HepG2 (cell line): ENCODE results near the gene ARSB. TPM values are rescaled to one million over a fixed set of nuclear protein-coding genes. Genes with fewer than 3 reads are reported as not detected.
A peak's percentile ranks its signal among the peaks of the same experiment; 100 is the strongest.

Source experiments
- ATAC-seq: fragments of 200-7000 bp; cut with Tn5 transposase; 3 replicates; pipeline ENCODE4 v1.9.1; 2020; ENCODE audit warnings: mild to moderate bottlenecking, moderate library complexity
- BruUV-seq: library from RNA; stranded (reverse); fragments of 400-500 nt; replicated peaks from 2 replicates; lab custom pipeline; 2021; lab: Mats Ljungman, UMichigan
- CTCF ChIA-PET: fragments of 300-600 bp; formaldehyde crosslinking; extraction: SDS; loops from one replicate; lab custom pipeline; 2021; ENCODE audit warnings: low total read pairs, inconsistent platforms, low intra/inter-chr PET ratio; lab: Yijun Ruan, JAX
- POLR2A ChIA-PET: fragments of 350-600 bp; sonication (Branson Sonifier 250); formaldehyde crosslinking; loops from one replicate; lab custom pipeline; 2020; ENCODE audit warnings: antibody characterized with exemption, inconsistent platforms; lab: Yijun Ruan, JAX
- DNase-seq: peaks from one replicate; pipeline ENCODE4 v3.0.0-alpha.2; 2015; ENCODE audit warnings: low spot score
- FAIRE-seq: peaks from 3 replicates; lab custom pipeline; 2011; peaks lifted over from hg19 to GRCh38; lab: Jason Lieb, UNC
- H2AFZ ChIP-seq: one replicate; pipeline ENCODE4 v1.6.1; 2011; ENCODE audit warnings: low read length, inconsistent platforms
- H3K27ac ChIP-seq: fragments of 300-600 bp; 3 replicates; pipeline ENCODE4 v1.8.0; 2011; ENCODE audit warnings: mixed run types, mild to moderate bottlenecking, mixed read lengths, low read length, inconsistent platforms; ENCODE audit not compliant: insufficient read depth; ENCODE audit errors: extremely low read length
- H3K27me3 ChIP-seq, 2 experiments: fragments of 200-600 bp in 1 of 2; 2 replicates in 1 of 2; 3 replicates in 1 of 2; pipeline versions ENCODE4 v1.6.0 to v1.8.0; 2011; ENCODE audit warnings: low read length in 2 of 2, mild to moderate bottlenecking in 2 of 2, moderate library complexity in 2 of 2, inconsistent platforms in 1 of 2; ENCODE audit not compliant: insufficient read depth in 2 of 2, control insufficient read depth in 1 of 2
- H3K36me3 ChIP-seq, 2 experiments: fragments of 200-600 bp in 1 of 2; replicated peaks in 1 of 2; 2 replicates in 1 of 2; 3 replicates in 1 of 2; pipeline versions ENCODE4 v1.5.1 to v1.8.0; 2011; ENCODE audit warnings: low read length in 2 of 2, inconsistent platforms in 1 of 2; ENCODE audit not compliant: insufficient read depth in 2 of 2, control insufficient read depth in 1 of 2
- H3K4me1 ChIP-seq: 2 replicates; pipeline ENCODE4 v1.5.1; 2012; ENCODE audit warnings: low read length, inconsistent platforms; ENCODE audit not compliant: insufficient read depth
- H3K4me2 ChIP-seq: 2 replicates; pipeline ENCODE4 v1.6.0; 2011; ENCODE audit warnings: low read depth, low read length, inconsistent platforms
- H3K4me3 ChIP-seq, 3 experiments: fragments of 200-600 bp in 1 of 3; sonication (generic), shearing (Covaris generic) in 1 of 3; replicated peaks in 1 of 3; 2 replicates each; pipeline ENCODE4 v1.5.1; 2011 to 2016; ENCODE audit warnings: low read length in 3 of 3, inconsistent platforms in 2 of 3, low read depth in 2 of 3, mild to moderate bottlenecking in 2 of 3, control low read depth in 1 of 3, mixed read lengths in 1 of 3; ENCODE audit not compliant: insufficient read depth in 1 of 3
- H3K79me2 ChIP-seq: one replicate; pipeline ENCODE4 v1.6.1; 2011; ENCODE audit warnings: low read length, inconsistent platforms; ENCODE audit not compliant: insufficient read depth
- H3K9ac ChIP-seq: 2 replicates; pipeline ENCODE4 v1.6.0; 2011; ENCODE audit warnings: mild to moderate bottlenecking, low read depth, low read length, inconsistent platforms; ENCODE audit not compliant: insufficient read depth
- H3K9me3 ChIP-seq: 2 replicates; pipeline ENCODE4 v1.5.1; 2012; ENCODE audit warnings: mild to moderate bottlenecking, low read length
- H4K20me1 ChIP-seq: 2 replicates; pipeline ENCODE4 v1.6.0; 2011; ENCODE audit warnings: inconsistent platforms, mild to moderate bottlenecking, low read length, moderate library complexity; ENCODE audit not compliant: insufficient read depth
- ATF7-NPFF ChIP-seq: sonication (generic); formaldehyde crosslinking; IDR thresholded peaks from 2 replicates; pipeline ENCODE4 v1.8.1; 2023; ENCODE audit warnings: mild to moderate bottlenecking, low read depth, missing genetic modification reagents, moderate library complexity
- KDM1A ChIP-seq: IDR thresholded peaks from 2 replicates; pipeline ENCODE4 v1.6.1; 2016; ENCODE audit warnings: missing compliant biosample characterization
- LCORL ChIP-seq, 2 experiments: fragments of 450-650 bp in 1 of 2; sonication (generic) in 1 of 2; formaldehyde crosslinking in 1 of 2; IDR thresholded peaks; 2 replicates each; pipeline versions ENCODE4 v1.5.0 to v1.6.1; 2017 to 2020; ENCODE audit warnings: antibody characterized with exemption in 1 of 2, missing genetic modification reagents in 1 of 2
- NFATC3 ChIP-seq: sonication (generic); formaldehyde crosslinking; IDR thresholded peaks from 2 replicates; pipeline ENCODE4 v1.5.1; 2020; ENCODE audit warnings: mild to moderate bottlenecking, missing genetic modification reagents
- NRL ChIP-seq: sonication (generic); formaldehyde crosslinking; IDR thresholded peaks from 2 replicates; pipeline ENCODE4 v1.5.0; 2020; ENCODE audit warnings: missing genetic modification reagents, mild to moderate bottlenecking, moderate library complexity, borderline replicate concordance
- RAD21 ChIP-seq: fragments of 450-650 bp; formaldehyde crosslinking; IDR thresholded peaks from 2 replicates; pipeline ENCODE4 v1.5.0; 2020; ENCODE audit warnings: mild to moderate bottlenecking
- RARA ChIP-seq: IDR thresholded peaks from 2 replicates; pipeline ENCODE4 v1.6.1; 2016; ENCODE audit warnings: missing genetic modification reagents, missing compliant biosample characterization
- RBM22 ChIP-seq: fragments of 200-400 bp; formaldehyde crosslinking; optimal IDR thresholded peaks from 2 replicates; pipeline ENCODE3; 2017; ENCODE audit warnings: mild to moderate bottlenecking, low read length, moderate library complexity
- ZNF772 ChIP-seq: sonication (generic); formaldehyde crosslinking; IDR thresholded peaks from 2 replicates; pipeline ENCODE4 v1.5.0; 2020; ENCODE audit warnings: mild to moderate bottlenecking, missing genetic modification reagents
- whole genome bisulfite sequencing: methylation state at CpG from one replicate; pipeline ENCODE4 v1.1.6; 2017; ENCODE audit warnings: low lambda C conversion rate; 5-methylcytosine and 5-hydroxymethylcytosine counted together
- in situ Hi-C: cut with HindIII; loops from 2 replicates; pipeline ENCODE4 v1.10.0; 2017; ENCODE audit warnings: low pct_unique_long_range_greater_than_20kb; ENCODE audit not compliant: extremely low pct_ligation_motif_present
- intact Hi-C: fragments of 100-400 bp; cut with micrococcal nuclease; formaldehyde crosslinking; loops from one replicate; pipeline ENCODE4 v1.10.0; 2022; ENCODE audit not compliant: unreplicated experiment
- polyA plus RNA-seq, 8 experiments: library from polyadenylated mRNA; depleted of rRNA in 3 of 8; stranded (reverse) in 7 of 8; unstranded in 1 of 8; fragments of >200 nt; fragmentation: Illumina TruSeq in 4 of 8; extraction: Trizol in 4 of 8; gene quantifications; 2 replicates each; pipeline versions ENCODE4 v1.2.1 to v1.2.3, GENCODE V29; 2011 to 2016; ENCODE audit warnings: low read depth in 4 of 8, missing spikeins in 1 of 8, mixed read lengths in 1 of 8; ENCODE audit not compliant: insufficient read depth in 1 of 8
- total RNA-seq, 5 experiments: library from RNA; depleted of rRNA; stranded (reverse); fragments of >200 nt; fragmentation: Illumina TruSeq; extraction: Trizol; gene quantifications; 2 replicates each; pipeline ENCODE4 v1.2.3, GENCODE V29; 2016; ENCODE audit warnings: low read depth in 1 of 5

Gene ARSB
- total and polyA plus RNA-seq, 2 of the 13 experiments (the other 11 are each of a cell fraction or from before 2014, with no cell fraction given) = 52.6 to 66.4 TPM

DNA sequence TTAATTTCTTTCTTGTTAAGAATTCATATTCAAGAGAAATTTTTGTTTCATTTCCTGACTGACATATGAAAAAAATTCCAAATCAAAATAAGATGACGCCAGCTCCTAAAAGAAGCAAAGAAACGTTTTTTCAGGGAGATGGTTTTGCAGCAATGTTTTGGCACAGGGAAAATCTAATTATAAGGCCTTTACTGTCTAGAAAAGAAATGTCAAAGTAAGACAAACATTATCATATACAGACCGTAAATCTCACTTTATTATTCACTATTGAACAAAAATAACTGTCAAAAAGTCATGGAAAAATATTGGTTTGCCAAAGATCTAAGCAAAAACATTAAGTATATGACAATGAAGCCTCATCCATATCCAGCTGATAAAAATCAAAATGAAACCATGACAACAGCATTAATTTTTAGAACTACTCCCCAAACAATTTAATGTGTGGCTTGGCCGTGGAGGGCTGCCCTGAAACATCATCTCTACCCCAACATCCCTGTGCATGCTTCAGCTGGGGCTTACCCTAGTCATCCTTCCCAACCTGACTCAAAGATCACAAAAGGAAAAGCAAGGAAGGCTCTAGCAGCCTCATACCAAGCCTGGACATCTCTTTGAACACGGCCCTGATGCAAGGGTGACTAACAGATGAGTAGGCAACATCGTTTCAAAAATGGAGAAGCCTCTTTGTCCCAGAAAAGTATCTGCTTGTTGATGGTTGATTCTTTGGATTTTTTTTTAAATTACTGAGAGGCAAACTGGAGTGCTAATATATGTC, 95.6 kb downstream of the ARSB start:
- FAIRE-seq = no peak
- Histone ChIP-seq H3K4me1 (peaks cover 13% of the 10 kb centered on the region), H4K20me1 (no peaks in the 10 kb centered on the region)
- POLR2A ChIA-PET = no interaction called here
- intact Hi-C loops = loop anchor here (10.0 kb wide), 1 partner anchor 245 kb away; no protein-coding TSS in a partner anchor
- TF ChIP-seq KDM1A (CRISPR knock-in tag) (no peak), RBM22 (peak; percentile 22)
- TF ChIP-seq, all 625 proteins: peak for 1
- ATAC-seq = no peak
- Histone ChIP-seq H3K79me2 (no peaks in the 10 kb centered on the region), H3K27ac (no peak overlapping the region), H3K36me3 (peaks cover 8 to 23% of the 10 kb centered on the region in 2 experiments), H3K9me3 (no peaks in the 10 kb centered on the region), H3K27me3 (no peaks in the 10 kb centered on the region), H3K4me3 (no peak overlapping the region), H3K9ac (no peak overlapping the region), H2AFZ (no peak overlapping the region), H3K4me2 (no peak overlapping the region)
- no peak for DNase-seq
- CTCF ChIA-PET = no interaction called here
- 94% methylated on average over 6 of the region's 6 CpGs for WGBS
- BruUV-seq = no TSS peak
- in situ Hi-C loops = loop anchor here (10.0 kb wide), 1 partner anchor 245 kb away; no protein-coding TSS in a partner anchor

DNA sequence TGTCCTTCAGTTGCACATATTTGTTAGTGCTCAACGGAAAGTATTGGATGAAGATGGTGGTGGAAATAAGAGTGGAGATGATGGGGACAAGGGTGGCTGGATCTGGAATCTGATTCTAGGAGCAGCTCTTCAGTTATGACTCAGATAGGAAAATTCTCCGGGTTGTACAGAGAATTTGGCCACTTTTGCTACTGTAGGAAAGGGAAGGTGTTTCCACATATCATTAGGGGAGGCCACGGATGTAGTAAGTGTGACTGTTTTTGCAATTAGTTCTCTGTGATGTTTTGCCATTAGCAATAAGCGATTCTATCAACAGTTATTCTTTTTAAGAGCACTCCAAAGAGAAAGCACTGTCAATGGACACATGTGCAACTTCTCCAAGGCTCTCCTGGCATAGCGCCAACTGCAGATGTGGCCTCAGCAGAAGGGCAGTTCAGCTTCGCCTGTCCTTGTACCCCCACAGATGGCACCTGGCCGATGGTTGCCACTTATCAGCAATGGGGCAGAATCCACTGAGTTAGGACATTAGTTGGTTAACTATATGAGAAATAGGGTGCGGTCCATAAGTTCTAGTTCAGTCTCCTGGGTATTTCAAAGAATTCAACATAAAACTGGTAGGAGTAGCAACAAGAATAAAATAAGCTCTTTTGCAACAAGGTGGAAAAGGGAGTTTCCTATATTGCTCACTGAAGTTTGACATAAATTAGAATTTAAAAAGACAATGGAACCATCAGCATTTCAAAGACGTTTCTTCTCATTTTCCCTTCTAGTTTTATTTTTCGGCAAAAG, 96.3 kb downstream of the ARSB start:
- Histone ChIP-seq H3K36me3 (peaks cover 10 to 27% of the 10 kb centered on the region in 2 experiments), H3K9me3 (no peaks in the 10 kb centered on the region), H3K9ac (no peak overlapping the region), H3K4me1 (peaks cover 13% of the 10 kb centered on the region), H3K4me3 (no peak overlapping the region), H3K79me2 (no peaks in the 10 kb centered on the region), H3K27ac (no peak overlapping the region), H3K27me3 (no peaks in the 10 kb centered on the region), H2AFZ (no peak overlapping the region), H3K4me2 (no peak overlapping the region), H4K20me1 (no peaks in the 10 kb centered on the region)
- POLR2A ChIA-PET = no interaction called here
- WGBS = 96% methylated on average over 9 of the region's 10 CpGs
- no peak for DNase-seq
- FAIRE-seq = no peak
- CTCF ChIA-PET = no interaction called here
- intact Hi-C loops (no loop called here), in situ Hi-C loops (no loop called here)
- TF ChIP-seq RARA (CRISPR knock-in tag) (no peak), NFATC3 (CRISPR knock-in tag) (no peak), LCORL (IDR thresholded peaks at IDR 0.05) (peak; percentile 79), LCORL (CRISPR knock-in tag; IDR thresholded peaks at IDR 0.05) (no peak), NRL (CRISPR knock-in tag) (no peak), ATF7-NPFF (CRISPR knock-in tag) (no peak), ZNF772 (CRISPR knock-in tag) (no peak), RAD21 (CRISPR knock-in tag) (no peak)
- no peak for ATAC-seq
- BruUV-seq = no TSS peak
